Measurements from ENCODE around the gene ZNF665.
"Not testable (repeated sequence)": the region's sequence is repeated elsewhere in the genome, so short reads cannot be mapped to it uniquely, and the experiment has no call there.

The ZNF665 gene

GRCh38 chr19:53192771-53193534 is at the start of gene ZNF665:
ZNF665 (minus strand) TSS chr19:53193358; CDS start chr19:53182898, 10,460 bp downstream.
- peak; percentile 77 for DNase-seq

GRCh38 chr19:53237114-53237777 is 44.1 kb upstream of the ZNF665 start:
- DNase-seq, result no peak

GRCh38 chr19:53224606-53225005 is 31.4 kb upstream of the ZNF665 start:
- DNase-seq, result no peak

GRCh38 chr19:53222716-53223115 is 29.6 kb upstream of the ZNF665 start:
- not testable (repeated sequence) for DNase-seq

GRCh38 chr19:53212703-53213320 is 19.7 kb upstream of the ZNF665 start:
- no peak for DNase-seq

GRCh38 chr19:53211554-53211953 is 18.4 kb upstream of the ZNF665 start:
- not testable (repeated sequence) for DNase-seq

- peak; percentile 96 for DNase-seq
Measured at GRCh38 chr19:53196777-53197396, 3.7 kb upstream of the ZNF665 start.

- DNase-seq, result peak; percentile 73
Measured at GRCh38 chr19:53195265-53195903, 2.2 kb upstream of the ZNF665 start.

GRCh38 chr19:53193535-53194222 is 521 bp upstream of the ZNF665 start:
- DNase-seq, result no peak

- no peak for DNase-seq
Measured at GRCh38 chr19:53190253-53190652, 2.9 kb downstream of the ZNF665 start.

- DNase-seq, result not testable (repeated sequence)
Measured at GRCh38 chr19:53189691-53190198, 3.4 kb downstream of the ZNF665 start.

- not testable (repeated sequence) for DNase-seq
Measured at GRCh38 chr19:53185155-53185882, 7.8 kb downstream of the ZNF665 start.

GRCh38 chr19:53183146-53183764 is 9.9 kb downstream of the ZNF665 start:
- no peak for DNase-seq

- DNase-seq, result no peak
Measured at GRCh38 chr19:53182202-53182601, 11.0 kb downstream of the ZNF665 start.

GRCh38 chr19:53177986-53178385 is 15.2 kb downstream of the ZNF665 start:
- DNase-seq, result no peak

GRCh38 chr19:53172889-53173288 is 20.3 kb downstream of the ZNF665 start:
- DNase-seq, result no peak

- no peak for DNase-seq
Measured at GRCh38 chr19:53165691-53166091, 27.5 kb downstream of the ZNF665 start.

GRCh38 chr19:53161123-53161522 is 32.0 kb downstream of the ZNF665 start:
- no peak for DNase-seq

GRCh38 chr19:53160350-53160749 is 32.8 kb downstream of the ZNF665 start:
- DNase-seq, result no peak

- DNase-seq, result peak; percentile 17
Measured at GRCh38 chr19:53158119-53158656, 35.0 kb downstream of the ZNF665 start.

GRCh38 chr19:53157626-53158025 is 35.5 kb downstream of the ZNF665 start:
- no peak for DNase-seq

All from stimulated activated CD4-positive, alpha-beta T cell treated with anti-CD3 and anti-CD28 coated beads, Interleukin-4, amount 100 ng/mL, for 24 hours (primary cell).